DOHH2 (cell line): ENCODE measurements around the gene CTDSPL.

Source experiments
- EZH2phosphoT487 ChIP-seq: fragments of 200-600 bp; sonication (generic); IDR thresholded peaks from 2 replicates; pipeline ENCODE4 v1.6.1; 2017; ENCODE audit warnings: borderline replicate concordance, mild to moderate bottlenecking, antibody characterized with exemption, low read length, moderate library complexity, mixed read lengths
- TF ChIP-seq, protein P1 (sequence below): fragments of 200-600 bp; sonication (generic); IDR thresholded peaks from one replicate; pipeline ENCODE4 v1.5.1; 2014; ENCODE audit warnings: antibody characterized with exemption, mild to moderate bottlenecking, low read depth, low read length; ENCODE audit not compliant: poor library complexity, severe bottlenecking

DNA sequence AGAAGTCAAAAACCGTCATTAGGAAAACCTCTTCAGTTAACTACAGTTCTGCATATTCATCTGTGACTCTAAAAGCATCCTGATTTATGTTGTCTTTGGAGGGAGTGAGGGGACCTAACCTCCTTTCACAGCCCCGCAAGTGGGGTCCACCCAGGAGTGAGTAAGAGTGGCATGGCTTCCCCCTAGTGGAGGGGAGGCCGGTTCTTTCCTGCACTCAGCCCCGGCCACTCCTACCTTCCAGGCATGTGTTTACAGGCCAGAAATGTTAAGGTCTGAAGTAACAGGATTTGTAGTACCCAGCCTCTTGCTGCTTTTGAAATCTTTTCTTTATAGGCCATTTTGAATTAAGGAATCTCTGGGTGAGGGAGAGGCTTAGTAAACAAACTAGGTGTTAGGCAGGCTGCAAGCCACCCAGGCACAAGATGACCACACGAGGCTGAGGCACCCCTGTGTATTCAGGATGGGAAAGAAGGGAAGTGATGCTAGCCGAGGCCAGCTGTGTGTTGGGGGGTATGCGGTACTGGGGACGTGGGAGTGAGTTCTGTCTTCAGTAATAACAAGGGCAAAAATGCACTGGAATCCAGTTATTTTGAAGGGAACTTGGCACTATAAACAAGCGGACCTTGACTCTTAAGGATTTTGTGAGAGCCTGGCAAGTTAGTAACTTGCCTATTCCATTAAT is 50.5 kb downstream of the CTDSPL start:
- TF ChIP-seq, protein P1, sequence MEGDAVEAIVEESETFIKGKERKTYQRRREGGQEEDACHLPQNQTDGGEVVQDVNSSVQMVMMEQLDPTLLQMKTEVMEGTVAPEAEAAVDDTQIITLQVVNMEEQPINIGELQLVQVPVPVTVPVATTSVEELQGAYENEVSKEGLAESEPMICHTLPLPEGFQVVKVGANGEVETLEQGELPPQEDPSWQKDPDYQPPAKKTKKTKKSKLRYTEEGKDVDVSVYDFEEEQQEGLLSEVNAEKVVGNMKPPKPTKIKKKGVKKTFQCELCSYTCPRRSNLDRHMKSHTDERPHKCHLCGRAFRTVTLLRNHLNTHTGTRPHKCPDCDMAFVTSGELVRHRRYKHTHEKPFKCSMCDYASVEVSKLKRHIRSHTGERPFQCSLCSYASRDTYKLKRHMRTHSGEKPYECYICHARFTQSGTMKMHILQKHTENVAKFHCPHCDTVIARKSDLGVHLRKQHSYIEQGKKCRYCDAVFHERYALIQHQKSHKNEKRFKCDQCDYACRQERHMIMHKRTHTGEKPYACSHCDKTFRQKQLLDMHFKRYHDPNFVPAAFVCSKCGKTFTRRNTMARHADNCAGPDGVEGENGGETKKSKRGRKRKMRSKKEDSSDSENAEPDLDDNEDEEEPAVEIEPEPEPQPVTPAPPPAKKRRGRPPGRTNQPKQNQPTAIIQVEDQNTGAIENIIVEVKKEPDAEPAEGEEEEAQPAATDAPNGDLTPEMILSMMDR = no peak
- no peak for TF ChIP-seq EZH2phosphoT487
